ENCODE data around the gene SPOUT1.

SPOUT1 gene

GRCh38 chr9:128805661-128806060, 23.9 kb downstream of the SPOUT1 start:
- Histone ChIP-seq H3K9me3 (ENCODE audit: insufficient read depth, low read length) (no peaks in the 10 kb centered on the region), H3K36me3 (ENCODE audit: low read length) (no peaks in the 10 kb centered on the region), H3K27ac (ENCODE audit: low read depth, low read length) (no peak overlapping the region), H3K9ac (ENCODE audit: low read length) (no peak overlapping the region), H4K20me1 (ENCODE audit: low read depth, low read length) (no peaks in the 10 kb centered on the region), H3K4me2 (ENCODE audit: low read depth, low read length, poor library complexity, severe bottlenecking) (no peak overlapping the region), H2AFZ (ENCODE audit: low read depth, low read length, severe bottlenecking) (no peak overlapping the region), H3K9me2 (replicated peaks; ENCODE audit: insufficient read depth, low read length) (no peaks in the 10 kb centered on the region), H3K4me3 (ENCODE audit: insufficient read depth, low read length, poor library complexity, severe bottlenecking) (no peak overlapping the region), H3K27me3 (ENCODE audit: low read length) (no peaks in the 10 kb centered on the region), H3F3A (ENCODE audit: insufficient read depth) (no peaks in the 10 kb centered on the region), H3K79me2 (ENCODE audit: insufficient read depth, low read length) (no peaks in the 10 kb centered on the region)
- TF ChIP-seq, protein P1, sequence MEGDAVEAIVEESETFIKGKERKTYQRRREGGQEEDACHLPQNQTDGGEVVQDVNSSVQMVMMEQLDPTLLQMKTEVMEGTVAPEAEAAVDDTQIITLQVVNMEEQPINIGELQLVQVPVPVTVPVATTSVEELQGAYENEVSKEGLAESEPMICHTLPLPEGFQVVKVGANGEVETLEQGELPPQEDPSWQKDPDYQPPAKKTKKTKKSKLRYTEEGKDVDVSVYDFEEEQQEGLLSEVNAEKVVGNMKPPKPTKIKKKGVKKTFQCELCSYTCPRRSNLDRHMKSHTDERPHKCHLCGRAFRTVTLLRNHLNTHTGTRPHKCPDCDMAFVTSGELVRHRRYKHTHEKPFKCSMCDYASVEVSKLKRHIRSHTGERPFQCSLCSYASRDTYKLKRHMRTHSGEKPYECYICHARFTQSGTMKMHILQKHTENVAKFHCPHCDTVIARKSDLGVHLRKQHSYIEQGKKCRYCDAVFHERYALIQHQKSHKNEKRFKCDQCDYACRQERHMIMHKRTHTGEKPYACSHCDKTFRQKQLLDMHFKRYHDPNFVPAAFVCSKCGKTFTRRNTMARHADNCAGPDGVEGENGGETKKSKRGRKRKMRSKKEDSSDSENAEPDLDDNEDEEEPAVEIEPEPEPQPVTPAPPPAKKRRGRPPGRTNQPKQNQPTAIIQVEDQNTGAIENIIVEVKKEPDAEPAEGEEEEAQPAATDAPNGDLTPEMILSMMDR (IDR thresholded peaks at IDR 0.05; ENCODE audit: insufficient read depth, low read length, poor library complexity, severe bottlenecking) = no peak
- TF ChIP-seq EZH2phosphoT487 (conservative IDR thresholded peaks at IDR 0.05; ENCODE audit: low read length) = no peak

- H3K79me2 ChIP-seq (ENCODE audit: insufficient read depth, low read length) = no peaks in the 10 kb centered on the region
- TF ChIP-seq, protein P1 (IDR thresholded peaks at IDR 0.05; ENCODE audit: insufficient read depth, low read length, poor library complexity, severe bottlenecking) = no peak
- no peak for TF ChIP-seq EZH2phosphoT487 (conservative IDR thresholded peaks at IDR 0.05; ENCODE audit: low read length)
- H3K4me3 ChIP-seq (ENCODE audit: insufficient read depth, low read length, poor library complexity, severe bottlenecking) = no peak overlapping the region
- no peaks in the 10 kb centered on the region for H3K9me2 ChIP-seq (replicated peaks; ENCODE audit: insufficient read depth, low read length)
- H2AFZ ChIP-seq (ENCODE audit: low read depth, low read length, severe bottlenecking) = no peak overlapping the region
- H3F3A ChIP-seq (ENCODE audit: insufficient read depth) = no peaks in the 10 kb centered on the region
- H3K4me2 ChIP-seq (ENCODE audit: low read depth, low read length, poor library complexity, severe bottlenecking) = no peak overlapping the region
- no peaks in the 10 kb centered on the region for H3K27me3 ChIP-seq (ENCODE audit: low read length)
- no peaks in the 10 kb centered on the region for H3K9me3 ChIP-seq (ENCODE audit: insufficient read depth, low read length)
- no peaks in the 10 kb centered on the region for H4K20me1 ChIP-seq (ENCODE audit: low read depth, low read length)
- H3K27ac ChIP-seq (ENCODE audit: low read depth, low read length) = no peak overlapping the region
- H3K36me3 ChIP-seq (ENCODE audit: low read length) = 0 out of 2 replicates have a peak, but pooled peaks cover 4% of the 10 kb centered on the region
- no peak overlapping the region for H3K9ac ChIP-seq (ENCODE audit: low read length)
These were observed 27.1 kb downstream of the SPOUT1 start for GRCh38 chr9:128802482-128802881.

DNA sequence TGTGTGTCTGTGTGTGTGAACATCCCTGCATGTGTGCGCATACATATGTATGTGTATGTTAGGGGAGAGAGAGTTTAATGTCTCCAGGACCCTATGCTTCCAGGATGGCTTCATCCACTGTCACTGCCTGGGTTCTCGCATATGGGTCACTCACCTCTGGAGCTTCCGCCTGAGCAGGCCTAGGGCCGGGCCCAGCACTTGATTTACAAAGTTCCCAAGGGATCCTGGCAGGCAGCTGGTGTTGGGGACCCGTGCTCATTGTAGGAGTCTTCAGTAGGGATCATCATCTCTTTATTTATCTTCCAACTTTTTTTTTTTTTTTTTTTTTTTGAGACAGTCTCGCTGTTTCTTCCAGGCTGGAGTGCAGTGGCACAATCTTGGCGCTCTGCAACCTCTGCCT, 29.5 kb downstream of the SPOUT1 start:
- H3K79me2 ChIP-seq (ENCODE audit: insufficient read depth, low read length) = no peaks in the 10 kb centered on the region
- H3K9ac ChIP-seq (ENCODE audit: low read length) = no peak overlapping the region
- 0 out of 2 replicates have a peak, but pooled peaks cover 4% of the 10 kb centered on the region for H3K36me3 ChIP-seq (ENCODE audit: low read length)
- no peaks in the 10 kb centered on the region for H4K20me1 ChIP-seq (ENCODE audit: low read depth, low read length)
- H3K9me3 ChIP-seq (ENCODE audit: insufficient read depth, low read length) = no peaks in the 10 kb centered on the region
- H3K4me3 ChIP-seq (ENCODE audit: insufficient read depth, low read length, poor library complexity, severe bottlenecking) = no peak overlapping the region
- no peak overlapping the region for H3K4me2 ChIP-seq (ENCODE audit: low read depth, low read length, poor library complexity, severe bottlenecking)
- no peaks in the 10 kb centered on the region for H3K27me3 ChIP-seq (ENCODE audit: low read length)
- no peak overlapping the region for H3K27ac ChIP-seq (ENCODE audit: low read depth, low read length)
- TF ChIP-seq, protein P1 (IDR thresholded peaks at IDR 0.05; ENCODE audit: insufficient read depth, low read length, poor library complexity, severe bottlenecking) = no peak
- TF ChIP-seq EZH2phosphoT487 (conservative IDR thresholded peaks at IDR 0.05; ENCODE audit: low read length) = no peak
- H3K9me2 ChIP-seq (replicated peaks; ENCODE audit: insufficient read depth, low read length) = no peaks in the 10 kb centered on the region
- H3F3A ChIP-seq (ENCODE audit: insufficient read depth) = no peaks in the 10 kb centered on the region
- no peak overlapping the region for H2AFZ ChIP-seq (ENCODE audit: low read depth, low read length, severe bottlenecking)

Measured in SU-DHL-6 (cell line).